T-helper 1 cell treated with Interleukin-12 subunit alpha and Interleukin-12 subunit beta and Interleukin-4 antibody, amounts not matched to agents 30 ng/mL and 1 ng/mL, for 36 hours (primary cell): ENCODE data around the gene EFCAB3. TPM values are rescaled to one million over a fixed set of nuclear protein-coding genes. Genes with fewer than 3 reads are reported as not detected.
"Not testable (repeated sequence)": the region's sequence is repeated elsewhere in the genome, so short reads cannot be mapped to it uniquely, and the experiment has no call there.

ENCODE experiments used
- intact Hi-C: fragments of 100-400 bp; cut with micrococcal nuclease; formaldehyde crosslinking; loops from one replicate; pipeline ENCODE4 v1.15.1; 2024
- total RNA-seq: library from RNA; stranded (reverse); gene quantifications from 2 replicates; pipeline ENCODE4 v1.2.3, GENCODE V29; 2022

Gene EFCAB3
- 0.27 TPM in 1 of 2 replicates, not detected in the other for total RNA-seq

GRCh38 chr17:62380253-62380652, at the start of gene EFCAB3:
EFCAB3 (plus strand) TSS chr17:62380553; CDS start chr17:62382980, 2,427 bp downstream.
- intact Hi-C loops, result no loop called here

- intact Hi-C loops, result no loop called here
These were observed 43.8 kb upstream of the EFCAB3 start for GRCh38 chr17:62336527-62336926.

- intact Hi-C loops, result no loop called here
These were observed 36.5 kb upstream of the EFCAB3 start for GRCh38 chr17:62343764-62344270.

GRCh38 chr17:62351176-62351575, 29.2 kb upstream of the EFCAB3 start:
- intact Hi-C loops, result no loop called here

GRCh38 chr17:62366191-62366590, 14.2 kb upstream of the EFCAB3 start:
- intact Hi-C loops, result no loop called here

- intact Hi-C loops, result no loop called here
These were observed 1.2 kb downstream of the EFCAB3 start for GRCh38 chr17:62381561-62381960.

GRCh38 chr17:62388856-62389255, 8.5 kb downstream of the EFCAB3 start:
- intact Hi-C loops, result no loop called here

GRCh38 chr17:62392908-62393307, 12.6 kb downstream of the EFCAB3 start:
- intact Hi-C loops, result no loop called here

- intact Hi-C loops, result no loop called here
These were observed 18.5 kb downstream of the EFCAB3 start for GRCh38 chr17:62398891-62399290.

GRCh38 chr17:62405451-62405850, 25.1 kb downstream of the EFCAB3 start:
- intact Hi-C loops, result no loop called here

GRCh38 chr17:62413090-62413489, 32.7 kb downstream of the EFCAB3 start:
- intact Hi-C loops, result not testable (repeated sequence)

GRCh38 chr17:62423647-62424461, 43.5 kb downstream of the EFCAB3 start, which contains the start of gene METTL2A:
METTL2A (plus strand) TSS chr17:62423897; CDS start chr17:62423903, 6 bp downstream.
- intact Hi-C loops, result loop anchor here (1.0 to 10.0 kb wide), 5 partner anchors 54 to 981 kb away; partner anchors contain the start of genes BRIP1, INTS2, MED13 and TLK2

GRCh38 chr17:62426214-62426613, 45.9 kb downstream of the EFCAB3 start:
- intact Hi-C loops, result loop anchor here (10.0 kb wide), 1 partner anchor 979 kb away; no protein-coding TSS in a partner anchor

- intact Hi-C loops, result not testable (repeated sequence)
These were observed 54.9 kb downstream of the EFCAB3 start for GRCh38 chr17:62435251-62435650.

GRCh38 chr17:62441181-62441580, 60.8 kb downstream of the EFCAB3 start:
- intact Hi-C loops, result not testable (repeated sequence)

GRCh38 chr17:62444063-62444462, 63.7 kb downstream of the EFCAB3 start:
- intact Hi-C loops, result no loop called here

- intact Hi-C loops, result not testable (repeated sequence)
These were observed 65.4 kb downstream of the EFCAB3 start for GRCh38 chr17:62445791-62446190.

- intact Hi-C loops, result not testable (repeated sequence)
These were observed 71.8 kb downstream of the EFCAB3 start for GRCh38 chr17:62452195-62452594.

- intact Hi-C loops, result not testable (repeated sequence)
These were observed 72.7 kb downstream of the EFCAB3 start for GRCh38 chr17:62453041-62453440.

- intact Hi-C loops, result not testable (repeated sequence)
These were observed 73.3 kb downstream of the EFCAB3 start for GRCh38 chr17:62453656-62454055.

GRCh38 chr17:62454111-62454510, 73.8 kb downstream of the EFCAB3 start:
- intact Hi-C loops, result not testable (repeated sequence)

GRCh38 chr17:62456016-62456415, 75.7 kb downstream of the EFCAB3 start:
- intact Hi-C loops, result no loop called here

- intact Hi-C loops, result not testable (repeated sequence)
These were observed 78.1 kb downstream of the EFCAB3 start for GRCh38 chr17:62458483-62458882.
